Stimulated activated CD8-positive, alpha-beta memory T cell treated with anti-CD3 and anti-CD28 coated beads, Interleukin-2, amount 100 ng/mL, for 48 hours (primary cell): ENCODE measurements around the gene FRMPD1.
"Not testable (repeated sequence)": the region's sequence is repeated elsewhere in the genome, so short reads cannot be mapped to it uniquely, and the experiment has no call there.

Experiments used
- DNase-seq, 2 donors: peaks; one replicate each; pipeline ENCODE4 v3.0.0-alpha.2; 2020; ENCODE audit warnings: low read depth in 2 of 2

The FRMPD1 gene

GRCh38 chr9:37650873-37651768, at the start of gene FRMPD1:
Gene FRMPD1 (plus strand): TSS chr9:37650954. CDS start chr9:37692642, 41,688 bp downstream.
- peak; percentile 41 to 51 for DNase-seq

- DNase-seq, result not testable (repeated sequence)
Measured at GRCh38 chr9:37602061-37602460, 48.7 kb upstream of the FRMPD1 start.

GRCh38 chr9:37602817-37603216, 47.9 kb upstream of the FRMPD1 start:
- no peak for DNase-seq

- no peak for DNase-seq
Measured at GRCh38 chr9:37604296-37604695, 46.5 kb upstream of the FRMPD1 start.

GRCh38 chr9:37608250-37608649, 42.5 kb upstream of the FRMPD1 start:
- no peak for DNase-seq

GRCh38 chr9:37609735-37610397, 40.9 kb upstream of the FRMPD1 start:
- DNase-seq, result no peak

GRCh38 chr9:37611014-37611413, 39.7 kb upstream of the FRMPD1 start:
- no peak for DNase-seq

GRCh38 chr9:37611961-37612360, 38.8 kb upstream of the FRMPD1 start:
- DNase-seq, result no peak

- no peak for DNase-seq
Measured at GRCh38 chr9:37617161-37617560, 33.6 kb upstream of the FRMPD1 start.

- DNase-seq, result no peak
Measured at GRCh38 chr9:37617832-37618231, 32.9 kb upstream of the FRMPD1 start.

- DNase-seq, result no peak
Measured at GRCh38 chr9:37618817-37619216, 31.9 kb upstream of the FRMPD1 start.

- no peak for DNase-seq
Measured at GRCh38 chr9:37619806-37620205, 30.9 kb upstream of the FRMPD1 start.

GRCh38 chr9:37620396-37620795, 30.4 kb upstream of the FRMPD1 start:
- DNase-seq, result no peak

- no peak for DNase-seq
Measured at GRCh38 chr9:37621273-37622121, 29.3 kb upstream of the FRMPD1 start.

- no peak for DNase-seq
Measured at GRCh38 chr9:37622462-37622861, 28.3 kb upstream of the FRMPD1 start.

- no peak for DNase-seq
Measured at GRCh38 chr9:37623267-37623666, 27.5 kb upstream of the FRMPD1 start.

- DNase-seq, result no peak
Measured at GRCh38 chr9:37624073-37624472, 26.7 kb upstream of the FRMPD1 start.

- no peak for DNase-seq
Measured at GRCh38 chr9:37625036-37625757, 25.6 kb upstream of the FRMPD1 start.

- no peak for DNase-seq
Measured at GRCh38 chr9:37625758-37626147, 25.0 kb upstream of the FRMPD1 start.

GRCh38 chr9:37626708-37627292, 24.0 kb upstream of the FRMPD1 start:
- no peak for DNase-seq

GRCh38 chr9:37632479-37632878, 18.3 kb upstream of the FRMPD1 start:
- DNase-seq, result no peak
